Gastroesophageal sphincter (tissue), 3 donors: ENCODE data around the gene AGPAT1.

Experiments used
- CTCF ChIP-seq, 4 experiments: fragments of 200-600 bp in 2 of 4; fragments of 450-650 bp in 2 of 4; sonication (generic) in 1 of 4; IDR thresholded peaks; one replicate each; pipeline ENCODE4 v1.5.1; 2017 to 2019; ENCODE audit warnings: antibody characterized with exemption in 4 of 4, mild to moderate bottlenecking in 2 of 4, moderate library complexity in 2 of 4
- POLR2A ChIP-seq, 2 donors: fragments of 450-650 bp; IDR thresholded peaks; one replicate each; pipeline ENCODE4 v1.6.1; 2017; ENCODE audit warnings: antibody characterized with exemption in 2 of 2, mild to moderate bottlenecking in 2 of 2, moderate library complexity in 1 of 2

DNA sequence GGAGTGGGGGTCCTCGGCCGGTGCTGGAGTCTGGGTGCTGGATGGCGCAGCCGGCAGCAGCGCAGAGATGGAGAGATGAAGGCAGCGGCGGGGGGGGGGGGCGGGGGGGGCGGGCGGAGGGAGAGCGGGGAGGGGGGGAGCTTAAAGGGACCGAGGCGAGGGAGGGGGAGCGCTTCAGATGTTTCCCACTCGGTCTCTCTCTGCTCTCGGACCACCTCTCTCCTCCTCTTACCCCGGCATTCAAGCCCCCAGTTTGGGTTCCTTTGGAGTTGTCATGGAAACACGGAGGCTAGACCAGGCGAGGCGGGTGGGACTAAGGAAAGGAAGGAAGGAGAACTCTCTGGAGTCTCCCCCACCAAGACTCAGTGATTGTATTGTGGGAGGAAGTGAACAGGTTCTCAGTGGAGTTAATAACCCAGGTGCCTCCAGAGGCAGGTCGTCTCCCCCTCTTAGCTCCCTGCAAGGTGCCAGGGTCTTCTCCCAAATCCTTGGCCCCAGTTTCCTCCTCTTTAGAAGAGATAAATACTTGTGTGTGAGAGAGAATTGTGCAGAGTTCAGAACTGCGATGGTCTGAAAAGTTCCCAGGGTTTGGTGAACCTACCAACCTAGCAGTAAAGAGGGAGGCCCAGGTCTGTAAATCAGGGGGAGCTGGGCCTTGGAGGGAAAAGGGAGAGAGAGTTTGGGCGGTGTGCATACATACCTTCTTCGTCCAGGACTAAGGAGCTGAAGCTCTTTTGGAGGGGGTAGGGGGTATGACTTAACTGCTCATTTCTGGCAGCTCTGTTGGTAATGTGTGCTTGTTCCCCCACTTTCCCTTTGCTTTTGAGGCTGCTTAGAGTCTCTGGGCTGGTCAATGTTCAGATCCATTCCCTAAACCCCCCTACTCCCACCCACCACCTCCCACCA lies 23.8 kb downstream of the AGPAT1 start, which contains the start of gene PRRT1:
- TF ChIP-seq CTCF (IDR thresholded peaks at IDR 0.05) (no peak), POLR2A (IDR thresholded peaks at IDR 0.05) (no peak)
